H1 (cell line): ENCODE data around the gene SCYGR4. TPM values are rescaled to one million over a fixed set of nuclear protein-coding genes. Genes with fewer than 3 reads are reported as not detected.

ENCODE experiments used
- CTCF ChIA-PET: fragments of 300-600 bp; sonication (Branson Sonifier 250); formaldehyde crosslinking; loops from one replicate; lab custom pipeline; 2021; ENCODE audit not compliant: partially characterized antibody; lab: Charles Lee
- POLR2A ChIA-PET: fragments of 300-600 bp; sonication (Branson Sonifier 250); formaldehyde crosslinking; loops from one replicate; lab custom pipeline; 2021; ENCODE audit warnings: inconsistent platforms; ENCODE audit not compliant: partially characterized antibody; lab: Charles Lee
- DNase-seq, 2 experiments: peaks; one replicate each; pipeline versions ENCODE4 v3.0.0 to v3.0.0-alpha.2; 2010 to 2022; ENCODE audit warnings: low spot score in 2 of 2, low read depth in 1 of 2, mixed read lengths in 1 of 2
- FAIRE-seq: peaks from 2 replicates; lab custom pipeline; 2011; peaks lifted over from hg19 to GRCh38; lab: Jason Lieb, UNC
- H2AFZ ChIP-seq: 2 replicates; pipeline ENCODE4 v1.8.1; 2012; ENCODE audit warnings: low read length, inconsistent platforms
- H2AK5ac ChIP-seq: 2 replicates; pipeline ENCODE4 v1.6.1; 2013; ENCODE audit warnings: low read depth, low read length
- H2BK120ac ChIP-seq: replicated peaks from 2 replicates; pipeline ENCODE3; 2013; ENCODE audit warnings: low read depth, low read length, inconsistent platforms
- H2BK12ac ChIP-seq: 2 replicates; pipeline ENCODE4 v1.6.1; 2013; ENCODE audit warnings: low read depth, low read length
- H2BK15ac ChIP-seq: 2 replicates; pipeline ENCODE4 v1.6.1; 2013; ENCODE audit warnings: low read length
- H2BK20ac ChIP-seq: 2 replicates; pipeline ENCODE4 v1.6.1; 2013; ENCODE audit warnings: low read length
- H2BK5ac ChIP-seq: 2 replicates; pipeline ENCODE4 v1.6.1; 2013; ENCODE audit warnings: low read depth, low read length
- H3K14ac ChIP-seq: 2 replicates; pipeline ENCODE4 v1.6.1; 2013; ENCODE audit warnings: inconsistent platforms; ENCODE audit not compliant: insufficient read length
- H3K18ac ChIP-seq: 2 replicates; pipeline ENCODE4 v1.6.1; 2013; ENCODE audit warnings: low read length; ENCODE audit errors: extremely low read depth
- H3K23ac ChIP-seq: 2 replicates; pipeline ENCODE4 v1.6.1; 2013; ENCODE audit warnings: inconsistent platforms; ENCODE audit not compliant: insufficient read length
- H3K23me2 ChIP-seq: 2 replicates; pipeline ENCODE4 v1.6.1; 2013; ENCODE audit warnings: low read depth, low read length
- H3K27ac ChIP-seq: 2 replicates; pipeline ENCODE4 v1.6.1; 2011; ENCODE audit warnings: low read depth, low read length, inconsistent platforms
- H3K27me3 ChIP-seq, 4 experiments: replicated peaks in 1 of 4; 1 replicate in 1 of 4; 2 replicates in 3 of 4; pipeline versions ENCODE4 v1.6.1 to v1.8.1; 2011 to 2013; ENCODE audit warnings: low read length in 3 of 4, mild to moderate bottlenecking in 3 of 4, inconsistent platforms in 2 of 4, mixed read lengths in 2 of 4, moderate library complexity in 1 of 4; ENCODE audit not compliant: control insufficient read depth in 3 of 4, insufficient read depth in 3 of 4; ENCODE audit errors: extremely low read depth in 1 of 4
- H3K36me3 ChIP-seq, 4 experiments: 2 replicates each; pipeline versions ENCODE4 v1.6.1 to v1.8.1; 2011 to 2013; ENCODE audit warnings: mild to moderate bottlenecking in 4 of 4, low read length in 3 of 4, moderate library complexity in 2 of 4, control low read depth in 1 of 4, inconsistent platforms in 1 of 4; ENCODE audit not compliant: insufficient read depth in 4 of 4, control insufficient read depth in 2 of 4
- H3K4ac ChIP-seq: replicated peaks from 2 replicates; pipeline ENCODE3; 2013; ENCODE audit warnings: low read length, low read depth, mixed read lengths, inconsistent platforms; ENCODE audit not compliant: insufficient read length
- H3K4me1 ChIP-seq, 4 experiments: replicated peaks in 1 of 4; 1 replicate in 1 of 4; 2 replicates in 3 of 4; pipeline versions ENCODE4 v1.6.1 to v1.8.1; 2011 to 2013; ENCODE audit warnings: low read length in 3 of 4, inconsistent platforms in 2 of 4, mixed read lengths in 1 of 4; ENCODE audit not compliant: insufficient read depth in 4 of 4, control insufficient read depth in 3 of 4
- H3K4me2 ChIP-seq, 2 experiments: 2 replicates each; pipeline versions ENCODE4 v1.6.1 to v1.8.1; 2011 to 2013; ENCODE audit warnings: low read depth in 2 of 2, low read length in 2 of 2, control low read depth in 1 of 2, inconsistent platforms in 1 of 2, mild to moderate bottlenecking in 1 of 2; ENCODE audit not compliant: insufficient read depth in 1 of 2
- H3K4me3 ChIP-seq, 4 experiments: fragments of 200-600, 300-600 bp in 1 of 4; sonication (generic), shearing (Covaris generic), sonication (Bioruptor Twin) in 1 of 4; 2 replicates each; pipeline versions ENCODE4 v1.5.1 to v1.8.1; 2011 to 2016; ENCODE audit warnings: low read length in 4 of 4, low read depth in 3 of 4, control low read depth in 2 of 4, inconsistent platforms in 2 of 4, mild to moderate bottlenecking in 2 of 4, mixed read lengths in 1 of 4, moderate library complexity in 1 of 4; ENCODE audit not compliant: insufficient read depth in 2 of 4; ENCODE audit errors: extremely low read depth in 1 of 4
- H3K56ac ChIP-seq: replicated peaks from 2 replicates; pipeline ENCODE3; 2013; ENCODE audit warnings: low read depth, mild to moderate bottlenecking, mixed read lengths, low read length, inconsistent platforms; ENCODE audit not compliant: insufficient read length
- H3K79me1 ChIP-seq: 2 replicates; pipeline ENCODE4 v1.6.1; 2013; ENCODE audit warnings: low read depth, low read length, control low read depth
- H3K79me2 ChIP-seq, 2 experiments: 2 replicates each; pipeline versions ENCODE4 v1.6.1 to v1.8.1; 2012 to 2013; ENCODE audit warnings: low read length in 2 of 2, mild to moderate bottlenecking in 2 of 2, inconsistent platforms in 1 of 2; ENCODE audit not compliant: insufficient read depth in 2 of 2, control insufficient read depth in 1 of 2
- H3K9ac ChIP-seq, 4 experiments: replicated peaks in 1 of 4; 1 replicate in 1 of 4; 2 replicates in 3 of 4; pipeline versions ENCODE4 v1.6.1 to v1.8.1; 2011 to 2013; ENCODE audit warnings: low read depth in 3 of 4, low read length in 3 of 4, control low read depth in 2 of 4, mild to moderate bottlenecking in 2 of 4, moderate library complexity in 2 of 4, inconsistent platforms in 1 of 4; ENCODE audit errors: extremely low read depth in 1 of 4
- H3K9me3 ChIP-seq, 2 experiments: 2 replicates each; pipeline versions ENCODE4 v1.6.1 to v1.8.1; 2012 to 2013; ENCODE audit warnings: mild to moderate bottlenecking in 2 of 2, moderate library complexity in 2 of 2, control low read depth in 1 of 2, inconsistent platforms in 1 of 2, low read depth in 1 of 2, low read length in 1 of 2, mixed read lengths in 1 of 2; ENCODE audit not compliant: insufficient read depth in 2 of 2
- H4K20me1 ChIP-seq, 2 experiments: replicated peaks in 1 of 2; 2 replicates each; pipeline versions ENCODE3 to v1.8.1; 2011 to 2013; ENCODE audit warnings: inconsistent platforms in 2 of 2, low read length in 2 of 2, mild to moderate bottlenecking in 1 of 2; ENCODE audit not compliant: insufficient read depth in 2 of 2, control insufficient read depth in 1 of 2
- H4K5ac ChIP-seq: 2 replicates; pipeline ENCODE4 v1.6.1; 2013; ENCODE audit warnings: low read length, low read depth, mixed read lengths, inconsistent platforms; ENCODE audit not compliant: insufficient read length
- H4K8ac ChIP-seq: 2 replicates; pipeline ENCODE4 v1.8.0; 2013; ENCODE audit warnings: mild to moderate bottlenecking, moderate library complexity, low read length, inconsistent platforms; ENCODE audit not compliant: insufficient read depth; ENCODE audit errors: extremely low read depth
- H4K91ac ChIP-seq: replicated peaks from 2 replicates; pipeline ENCODE3; 2013; ENCODE audit warnings: low read length, mixed read lengths, inconsistent platforms; ENCODE audit not compliant: insufficient read length
- ATF3 ChIP-seq: IDR thresholded peaks from 2 replicates; pipeline ENCODE4 v1.6.1; 2011; ENCODE audit warnings: low read depth, mild to moderate bottlenecking, low read length; ENCODE audit not compliant: insufficient read depth
- BRCA1 ChIP-seq: IDR thresholded peaks from 2 replicates; pipeline ENCODE4 v1.6.1; 2012; ENCODE audit warnings: low read depth, low read length, improper control_type of control experiment
- CHD2 ChIP-seq: IDR thresholded peaks from 2 replicates; pipeline ENCODE4 v1.6.1; 2012; ENCODE audit warnings: low read length, improper control_type of control experiment
- CTCF ChIP-seq, 3 experiments: IDR thresholded peaks; 1 replicate in 2 of 3; 2 replicates in 1 of 3; pipeline versions ENCODE4 v1.5.1 to v1.6.1; 2011; ENCODE audit warnings: low read length in 3 of 3, mild to moderate bottlenecking in 3 of 3, inconsistent platforms in 2 of 3, low read depth in 1 of 3, moderate library complexity in 1 of 3; ENCODE audit not compliant: insufficient read depth in 1 of 3; ENCODE audit errors: control extremely low read depth in 1 of 3
- EGR1 ChIP-seq: IDR thresholded peaks from 2 replicates; pipeline ENCODE4 v1.6.1; 2011; ENCODE audit warnings: low read depth, low read length, borderline replicate concordance
- HDAC6 ChIP-seq: IDR thresholded peaks from one replicate; pipeline ENCODE4 v1.7.1; 2012; ENCODE audit warnings: low read depth, mild to moderate bottlenecking, inconsistent platforms, low read length, moderate library complexity
- JUN ChIP-seq: IDR thresholded peaks from 2 replicates; pipeline ENCODE4 v1.6.1; 2011; ENCODE audit warnings: low read depth, mild to moderate bottlenecking, improper control_type of control experiment, low read length
- POLR2A ChIP-seq, 2 experiments: IDR thresholded peaks; 1 replicate in 1 of 2; 2 replicates in 1 of 2; pipeline ENCODE4 v1.6.1; 2011; ENCODE audit warnings: low read depth in 2 of 2, low read length in 2 of 2, mild to moderate bottlenecking in 2 of 2; ENCODE audit errors: control extremely low read depth in 1 of 2
- POU5F1 ChIP-seq: IDR thresholded peaks from 2 replicates; pipeline ENCODE4 v1.6.1; 2011; ENCODE audit warnings: low read depth, mild to moderate bottlenecking, low read length, moderate library complexity
- SIN3A ChIP-seq, 2 experiments: IDR thresholded peaks in 1 of 2; conservative IDR thresholded peaks in 1 of 2; 2 replicates each; pipeline ENCODE4 v1.6.1; 2011 to 2012; ENCODE audit warnings: low read length in 2 of 2, improper control_type of control experiment in 1 of 2, low read depth in 1 of 2, mild to moderate bottlenecking in 1 of 2
- SP2 ChIP-seq: IDR thresholded peaks from 2 replicates; pipeline ENCODE4 v1.6.1; 2012; ENCODE audit warnings: mild to moderate bottlenecking, low read length, inconsistent platforms
- YY1 ChIP-seq: IDR thresholded peaks from 2 replicates; pipeline ENCODE4 v1.6.1; 2011; ENCODE audit warnings: low read depth, mild to moderate bottlenecking, low read length
- WGBS, 2 experiments: shearing (Covaris generic) in 1 of 2; methylation state at CpG; one replicate each; pipeline versions ENCODE4 v1.1.6 to v1.1.7; 2013 to 2015; ENCODE audit warnings: low lambda C conversion rate in 2 of 2, mixed read lengths in 2 of 2, inconsistent platforms in 1 of 2, low coverage in 1 of 2, missing lambda C conversion rate in 1 of 2; ENCODE audit not compliant: insufficient replicate concordance in 2 of 2, insufficient coverage in 1 of 2, insufficient read length in 1 of 2; ENCODE audit errors: extremely low coverage in 1 of 2, missing lambda C conversion rate in 1 of 2; 5-methylcytosine and 5-hydroxymethylcytosine counted together
- polyA plus RNA-seq, 7 experiments: library from polyadenylated mRNA; depleted of rRNA in 3 of 7; stranded (reverse) in 5 of 7; unstranded in 2 of 7; fragments of >200 nt in 5 of 7; fragments of 200-250 nt in 2 of 7; gene quantifications; 1 replicate in 5 of 7; 2 replicates in 1 of 7; 4 replicates in 1 of 7; pipeline versions ENCODE4 v1.2.1 to v1.2.3, GENCODE V29; 2011 to 2013; ENCODE audit warnings: missing spikeins in 2 of 7, mixed read lengths in 2 of 7
- total RNA-seq: library from RNA; stranded (reverse); fragmentation: NEBNext Ultra II Directional; extraction: Animal tissue kit (Norgen Biotek cat#: 25700); gene quantifications from 2 replicates; pipeline ENCODE4 v1.2.1, GENCODE V29; 2021

Gene SCYGR4
- total and polyA plus RNA-seq, 2 of the 8 experiments (the other 6 are each of a cell fraction or from before 2014, with no cell fraction given), result not detected

- no peak overlapping the region for H2BK5ac ChIP-seq
- no peak overlapping the region for H3K4me2 ChIP-seq
- no peaks in the 10 kb centered on the region for H3K4me1 ChIP-seq
- no peak overlapping the region for H4K8ac ChIP-seq
- H3K79me1 ChIP-seq, result no peaks in the 10 kb centered on the region
- H3K79me2 ChIP-seq, result no peaks in the 10 kb centered on the region
- no peak overlapping the region for H4K91ac ChIP-seq
- H4K5ac ChIP-seq, result no peak overlapping the region
- H3K18ac ChIP-seq, result no peak overlapping the region
- DNase-seq, result no peak
- no peaks in the 10 kb centered on the region for H3K27me3 ChIP-seq
- H3K23ac ChIP-seq, result no peak overlapping the region
- no peaks in the 10 kb centered on the region for H3K9me3 ChIP-seq
- ChIA-PET CTCF (interaction anchor here (0.9 to 2.7 kb wide), 5 partner anchors 10 to 132 kb away, joined by 3 to 9 read pairs (median 4); no protein-coding TSS in a partner anchor), POLR2A (no interaction called here)
- H3K23me2 ChIP-seq, result no peaks in the 10 kb centered on the region
- H2BK120ac ChIP-seq, result no peak overlapping the region
- H3K4ac ChIP-seq, result no peak overlapping the region
- WGBS, 2 experiments, result 93% methylated on average over 3 of the region's 3 CpGs; no CpG with 5 or more reads in 1 of the 2 experiments
- H2BK20ac ChIP-seq, result no peak overlapping the region
- no peak overlapping the region for H3K27ac ChIP-seq
- no peak overlapping the region for H2BK12ac ChIP-seq
- H3K9ac ChIP-seq, result no peak overlapping the region
- no peak for FAIRE-seq
- no peak overlapping the region for H2AFZ ChIP-seq
- no peak overlapping the region for H3K56ac ChIP-seq
- H3K4me3 ChIP-seq, result no peak overlapping the region
- no peak overlapping the region for H2BK15ac ChIP-seq
- no peak overlapping the region for H2AK5ac ChIP-seq
- H3K36me3 ChIP-seq, result no peaks in the 10 kb centered on the region
- H3K14ac ChIP-seq, result no peak overlapping the region
- no peaks in the 10 kb centered on the region for H4K20me1 ChIP-seq
- TF ChIP-seq POU5F1 (no peak), SIN3A (conservative IDR thresholded peaks at IDR 0.05 in 1 of 2, IDR thresholded peaks at IDR 0.05 in 1 of 2; ENCODE audit: low read depth in 1 of 2, low read length in 2 of 2) (no peak), ATF3 (no peak), CTCF (IDR thresholded peaks at IDR 0.05; ENCODE audit: control extremely low read depth in 1 of 3, insufficient read depth in 1 of 3, low read depth in 1 of 3, low read length in 3 of 3) (no peak), JUN (no peak), YY1 (no peak), BRCA1 (no peak), HDAC6 (no peak), EGR1 (no peak), POLR2A (IDR thresholded peaks at IDR 0.05; ENCODE audit: control extremely low read depth in 1 of 2, low read depth in 2 of 2, low read length in 2 of 2) (no peak), SP2 (no peak), CHD2 (no peak)
These were observed 16.9 kb downstream of the SCYGR4 start for GRCh38 chr2:227634201-227634600.
